ENCODE data around the gene NRTN. TPM values are rescaled to one million over a fixed set of nuclear protein-coding genes. Genes with fewer than 3 reads are reported as not detected.
A peak's percentile ranks its signal among the peaks of the same experiment; 100 is the strongest.

Gene NRTN
- total and polyA plus RNA-seq, 2 of the 13 experiments (the other 11 are each of a cell fraction or from before 2014, with no cell fraction given): 4.1 to 5.3 TPM

DNA sequence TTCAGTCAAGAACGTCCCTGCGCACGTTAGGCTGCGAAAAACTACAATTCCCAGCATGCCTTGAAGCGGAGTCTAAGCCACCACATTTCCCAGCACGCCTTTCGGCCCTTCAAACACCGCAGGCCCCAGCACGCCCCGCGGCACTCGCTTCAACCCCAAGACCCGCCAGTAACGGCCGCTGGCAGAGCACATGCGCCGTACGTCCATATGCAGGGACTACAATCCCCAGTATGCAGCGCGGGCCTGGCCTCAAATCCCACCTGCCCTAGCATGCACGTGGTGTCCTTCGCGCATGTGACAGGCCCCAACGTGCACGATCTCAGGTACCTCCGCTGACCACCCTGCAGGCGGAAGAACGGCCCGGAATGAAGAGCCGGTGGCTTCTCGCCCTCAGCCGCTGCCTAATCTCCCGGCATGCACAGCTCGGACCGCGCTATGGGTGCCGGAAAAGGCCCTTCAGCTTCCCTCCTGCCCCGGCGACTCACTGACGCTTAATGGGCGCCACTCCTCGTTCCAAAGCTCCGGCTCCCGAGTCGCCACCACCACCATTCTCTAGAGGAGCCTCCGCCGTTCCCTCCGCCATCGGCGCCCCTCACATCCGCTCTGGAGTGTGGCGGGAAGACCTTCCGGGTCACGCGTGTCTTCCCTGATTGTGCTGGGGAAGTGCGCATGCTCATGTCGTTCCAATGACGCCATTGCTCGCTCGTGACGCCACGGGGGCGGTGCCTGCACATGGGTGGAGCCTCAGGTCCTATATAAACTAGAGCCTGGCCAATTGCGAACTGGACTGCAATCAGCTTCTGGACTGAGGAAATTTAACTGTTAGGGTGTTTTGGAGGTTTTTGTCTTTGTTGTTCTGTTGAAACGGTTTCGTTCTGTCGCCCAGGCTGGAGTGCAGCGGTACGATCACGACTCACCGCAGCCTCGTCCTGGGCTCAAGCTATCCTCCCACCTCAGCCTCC lies 14.0 kb upstream of the NRTN start, which contains the start of gene DUS3L (continued):
- TF ChIP-seq, protein P1, sequence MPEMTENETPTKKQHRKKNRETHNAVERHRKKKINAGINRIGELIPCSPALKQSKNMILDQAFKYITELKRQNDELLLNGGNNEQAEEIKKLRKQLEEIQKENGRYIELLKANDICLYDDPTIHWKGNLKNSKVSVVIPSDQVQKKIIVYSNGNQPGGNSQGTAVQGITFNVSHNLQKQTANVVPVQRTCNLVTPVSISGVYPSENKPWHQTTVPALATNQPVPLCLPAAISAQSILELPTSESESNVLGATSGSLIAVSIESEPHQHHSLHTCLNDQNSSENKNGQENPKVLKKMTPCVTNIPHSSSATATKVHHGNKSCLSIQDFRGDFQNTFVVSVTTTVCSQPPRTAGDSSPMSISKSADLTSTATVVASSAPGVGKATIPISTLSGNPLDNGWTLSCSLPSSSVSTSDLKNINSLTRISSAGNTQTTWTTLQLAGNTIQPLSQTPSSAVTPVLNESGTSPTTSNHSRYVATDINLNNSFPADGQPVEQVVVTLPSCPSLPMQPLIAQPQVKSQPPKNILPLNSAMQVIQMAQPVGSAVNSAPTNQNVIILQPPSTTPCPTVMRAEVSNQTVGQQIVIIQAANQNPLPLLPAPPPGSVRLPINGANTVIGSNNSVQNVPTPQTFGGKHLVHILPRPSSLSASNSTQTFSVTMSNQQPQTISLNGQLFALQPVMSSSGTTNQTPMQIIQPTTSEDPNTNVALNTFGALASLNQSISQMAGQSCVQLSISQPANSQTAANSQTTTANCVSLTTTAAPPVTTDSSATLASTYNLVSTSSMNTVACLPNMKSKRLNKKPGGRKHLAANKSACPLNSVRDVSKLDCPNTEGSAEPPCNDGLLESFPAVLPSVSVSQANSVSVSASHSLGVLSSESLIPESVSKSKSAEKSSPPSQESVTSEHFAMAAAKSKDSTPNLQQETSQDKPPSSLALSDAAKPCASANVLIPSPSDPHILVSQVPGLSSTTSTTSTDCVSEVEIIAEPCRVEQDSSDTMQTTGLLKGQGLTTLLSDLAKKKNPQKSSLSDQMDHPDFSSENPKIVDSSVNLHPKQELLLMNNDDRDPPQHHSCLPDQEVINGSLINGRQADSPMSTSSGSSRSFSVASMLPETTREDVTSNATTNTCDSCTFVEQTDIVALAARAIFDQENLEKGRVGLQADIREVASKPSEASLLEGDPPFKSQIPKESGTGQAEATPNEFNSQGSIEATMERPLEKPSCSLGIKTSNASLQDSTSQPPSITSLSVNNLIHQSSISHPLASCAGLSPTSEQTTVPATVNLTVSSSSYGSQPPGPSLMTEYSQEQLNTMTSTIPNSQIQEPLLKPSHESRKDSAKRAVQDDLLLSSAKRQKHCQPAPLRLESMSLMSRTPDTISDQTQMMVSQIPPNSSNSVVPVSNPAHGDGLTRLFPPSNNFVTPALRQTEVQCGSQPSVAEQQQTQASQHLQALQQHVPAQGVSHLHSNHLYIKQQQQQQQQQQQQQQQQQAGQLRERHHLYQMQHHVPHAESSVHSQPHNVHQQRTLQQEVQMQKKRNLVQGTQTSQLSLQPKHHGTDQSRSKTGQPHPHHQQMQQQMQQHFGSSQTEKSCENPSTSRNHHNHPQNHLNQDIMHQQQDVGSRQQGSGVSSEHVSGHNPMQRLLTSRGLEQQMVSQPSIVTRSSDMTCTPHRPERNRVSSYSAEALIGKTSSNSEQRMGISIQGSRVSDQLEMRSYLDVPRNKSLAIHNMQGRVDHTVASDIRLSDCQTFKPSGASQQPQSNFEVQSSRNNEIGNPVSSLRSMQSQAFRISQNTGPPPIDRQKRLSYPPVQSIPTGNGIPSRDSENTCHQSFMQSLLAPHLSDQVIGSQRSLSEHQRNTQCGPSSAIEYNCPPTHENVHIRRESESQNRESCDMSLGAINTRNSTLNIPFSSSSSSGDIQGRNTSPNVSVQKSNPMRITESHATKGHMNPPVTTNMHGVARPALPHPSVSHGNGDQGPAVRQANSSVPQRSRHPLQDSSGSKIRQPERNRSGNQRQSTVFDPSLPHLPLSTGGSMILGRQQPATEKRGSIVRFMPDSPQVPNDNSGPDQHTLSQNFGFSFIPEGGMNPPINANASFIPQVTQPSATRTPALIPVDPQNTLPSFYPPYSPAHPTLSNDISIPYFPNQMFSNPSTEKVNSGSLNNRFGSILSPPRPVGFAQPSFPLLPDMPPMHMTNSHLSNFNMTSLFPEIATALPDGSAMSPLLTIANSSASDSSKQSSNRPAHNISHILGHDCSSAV (CRISPR knock-in tag; IDR thresholded peaks at IDR 0.05; ENCODE audit: borderline replicate concordance): no peak
- TF ChIP-seq, protein P2, sequence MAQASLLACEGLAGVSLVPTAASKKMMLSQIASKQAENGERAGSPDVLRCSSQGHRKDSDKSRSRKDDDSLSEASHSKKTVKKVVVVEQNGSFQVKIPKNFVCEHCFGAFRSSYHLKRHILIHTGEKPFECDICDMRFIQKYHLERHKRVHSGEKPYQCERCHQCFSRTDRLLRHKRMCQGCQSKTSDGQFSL (CRISPR knock-in tag; IDR thresholded peaks at IDR 0.05): no peak
- TF ChIP-seq ZSCAN30 (CRISPR knock-in tag; IDR thresholded peaks at IDR 0.05): no peak
- 0 out of 2 replicates have a peak, but pooled peaks have one; percentile 36 for TF ChIP-seq ZNF362 (CRISPR knock-in tag; IDR thresholded peaks at IDR 0.05; ENCODE audit: borderline replicate concordance)
- no peak for TF ChIP-seq HMGA1 (CRISPR knock-in tag; conservative IDR thresholded peaks at IDR 0.05)
- TF ChIP-seq ZNF232 (CRISPR knock-in tag; IDR thresholded peaks at IDR 0.05; ENCODE audit: borderline replicate concordance): peak; percentile 53; the same call in 1 of the 2 replicates
- TF ChIP-seq NKX3-1 (CRISPR knock-in tag; IDR thresholded peaks at IDR 0.05): no peak
- TF ChIP-seq NFYC (CRISPR knock-in tag; IDR thresholded peaks at IDR 0.05): peak; percentile 73
- TF ChIP-seq ZNF687 (CRISPR knock-in tag; IDR thresholded peaks at IDR 0.05): peak; percentile 100
- TF ChIP-seq XBP1 (CRISPR knock-in tag; IDR thresholded peaks at IDR 0.05): no peak
- TF ChIP-seq CENPBD1 (CRISPR knock-in tag; IDR thresholded peaks at IDR 0.05; ENCODE audit: borderline replicate concordance, low read depth): no peak
- no peak for TF ChIP-seq DNMT1 (CRISPR knock-in tag; IDR thresholded peaks at IDR 0.05)
- TF ChIP-seq BHLHE40 (IDR thresholded peaks at IDR 0.05; ENCODE audit: low read length): peak; percentile 69
